C4-2B (cell line): ENCODE data around the gene SLC16A13.

ENCODE experiments used
- H3K27ac ChIP-seq: fragments of 450-650 bp; 2 replicates; pipeline ENCODE4 v1.5.1; 2017
- CTCF ChIP-seq: fragments of 450-650 bp; conservative IDR thresholded peaks from 2 replicates; pipeline ENCODE4 v1.5.1; 2017; ENCODE audit warnings: mild to moderate bottlenecking
- ZFX ChIP-seq: fragments of 450-650 bp; IDR thresholded peaks from 2 replicates; pipeline ENCODE4 v1.6.1; 2017

Gene SLC16A13

GRCh38 chr17:7005716-7006115 lies 30.1 kb upstream of the SLC16A13 start:
- TF ChIP-seq CTCF (no peak), ZFX (no peak)
- no peak overlapping the region for H3K27ac ChIP-seq

- H3K27ac ChIP-seq: no peak overlapping the region
- TF ChIP-seq ZFX (no peak), CTCF (no peak)
These were observed 28.7 kb upstream of the SLC16A13 start for GRCh38 chr17:7007143-7007542.

- no peak for TF ChIP-seq CTCF
- TF ChIP-seq ZFX: no peak
- no peak overlapping the region for H3K27ac ChIP-seq
These were observed 25.3 kb upstream of the SLC16A13 start for GRCh38 chr17:7010523-7010922.

- H3K27ac ChIP-seq: peak overlapping the region; percentile 85; the same call in 1 of the 2 replicates
- TF ChIP-seq ZFX (no peak), CTCF (no peak)
These were observed 24.4 kb upstream of the SLC16A13 start for GRCh38 chr17:7011415-7011814.

- H3K27ac ChIP-seq: peak overlapping the region; percentile 85
- TF ChIP-seq ZFX: no peak
These were observed 23.9 kb upstream of the SLC16A13 start for GRCh38 chr17:7011942-7012254.

- peak; percentile 35; the same call in 1 of the 2 replicates for TF ChIP-seq ZFX
- TF ChIP-seq CTCF: peak; percentile 94
- H3K27ac ChIP-seq: peak overlapping the region; percentile 85
These were observed 21.4 kb upstream of the SLC16A13 start for GRCh38 chr17:7014261-7014994.

- H3K27ac ChIP-seq: peak overlapping the region; percentile 85
- TF ChIP-seq ZFX (no peak), CTCF (peak; percentile 70)
These were observed 20.5 kb upstream of the SLC16A13 start for GRCh38 chr17:7014995-7015958.
